Activated CD4-positive, alpha-beta T cell treated with anti-CD3 and anti-CD28 coated beads, Interleukin-2, amount 50 U/mL, for 24 hours (primary cell): ENCODE measurements around the gene TBC1D10A.
A peak's percentile ranks its signal among the peaks of the same experiment; 100 is the strongest.

Experiments
- DNase-seq, 2 donors: peaks; one replicate each; pipeline ENCODE4 v3.0.0-alpha.2; 2020; ENCODE audit warnings: low read depth in 1 of 2, low spot score in 1 of 2

Gene TBC1D10A

GRCh38 chr22:30249049-30250038, 77.4 kb downstream of the TBC1D10A start:
- DNase-seq: no peak

GRCh38 chr22:30248484-30248883, 78.3 kb downstream of the TBC1D10A start:
- DNase-seq: no peak

GRCh38 chr22:30247974-30248373, 78.8 kb downstream of the TBC1D10A start:
- DNase-seq: no peak

- DNase-seq: no peak
Observed at GRCh38 chr22:30247561-30247960, 79.2 kb downstream of the TBC1D10A start.

GRCh38 chr22:30246814-30247376, 79.8 kb downstream of the TBC1D10A start:
- DNase-seq: no peak

- peak; percentile 48 to 52 for DNase-seq
Observed at GRCh38 chr22:30245985-30246813, 80.5 kb downstream of the TBC1D10A start, which contains the start of gene LIF. Gene LIF (minus strand): TSS chr22:30246759. CDS start chr22:30246695, 64 bp downstream.

GRCh38 chr22:30245181-30245984, 81.4 kb downstream of the TBC1D10A start:
- DNase-seq: no peak

GRCh38 chr22:30244641-30245040, 82.1 kb downstream of the TBC1D10A start:
- no peak for DNase-seq

GRCh38 chr22:30244066-30244465, 82.7 kb downstream of the TBC1D10A start:
- DNase-seq: no peak

GRCh38 chr22:30243661-30244060, 83.1 kb downstream of the TBC1D10A start:
- no peak for DNase-seq
